CD14-positive monocyte (primary cell): ENCODE data around the gene SLC35E1. TPM values are rescaled to one million over a fixed set of nuclear protein-coding genes. Genes with fewer than 3 reads are reported as not detected.

Experiments
- DNase-seq, 3 donors: peaks; one replicate each; pipeline ENCODE4 v3.0.0-alpha.2; 2011 to 2022
- H2AFZ ChIP-seq: 2 replicates; pipeline ENCODE4 v1.6.0; 2012; ENCODE audit warnings: mild to moderate bottlenecking, low read depth, low read length, inconsistent platforms; ENCODE audit not compliant: insufficient read depth, poor library complexity, severe bottlenecking
- H3K27ac ChIP-seq, 2 donors: 1 replicate in 1 of 2; 2 replicates in 1 of 2; pipeline ENCODE4 v1.5.1; 2012 to 2013; ENCODE audit warnings: low read length in 2 of 2, control low read depth in 1 of 2, inconsistent platforms in 1 of 2, low read depth in 1 of 2, mild to moderate bottlenecking in 1 of 2
- H3K27me3 ChIP-seq, 2 donors: one replicate each; pipeline versions ENCODE4 v1.6.0 to v1.6.1; 2011 to 2013; ENCODE audit warnings: low read length in 2 of 2; ENCODE audit not compliant: control insufficient read depth in 2 of 2, insufficient read depth in 2 of 2
- H3K36me3 ChIP-seq, 2 donors: replicated peaks in 1 of 2; 1 replicate in 1 of 2; 2 replicates in 1 of 2; pipeline versions ENCODE4 v1.5.1 to v1.6.1; 2012 to 2013; ENCODE audit warnings: low read length in 2 of 2, control low read depth in 1 of 2, inconsistent platforms in 1 of 2, mild to moderate bottlenecking in 1 of 2; ENCODE audit not compliant: insufficient read depth in 2 of 2, control insufficient read depth in 1 of 2
- H3K4me1 ChIP-seq, 2 donors: 1 replicate in 1 of 2; 2 replicates in 1 of 2; pipeline versions ENCODE4 v1.5.1 to v1.6.1; 2012 to 2013; ENCODE audit warnings: low read length in 2 of 2, control low read depth in 1 of 2, inconsistent platforms in 1 of 2, mild to moderate bottlenecking in 1 of 2, moderate library complexity in 1 of 2; ENCODE audit not compliant: insufficient read depth in 2 of 2, control insufficient read depth in 1 of 2
- H3K4me2 ChIP-seq: replicated peaks from 2 replicates; pipeline ENCODE3; 2012; ENCODE audit warnings: low read length, moderate library complexity, mild to moderate bottlenecking; ENCODE audit not compliant: poor library complexity, severe bottlenecking; ENCODE audit errors: extremely low read depth
- H3K4me3 ChIP-seq, 3 experiments: fragments of 200-600 bp in 1 of 3; sonication (generic) in 1 of 3; replicated peaks in 1 of 3; 1 replicate in 2 of 3; 2 replicates in 1 of 3; pipeline ENCODE4 v1.5.1; 2011 to 2013; ENCODE audit warnings: low read length in 3 of 3, mild to moderate bottlenecking in 3 of 3, control low read depth in 2 of 3, low read depth in 2 of 3, inconsistent platforms in 1 of 3, moderate library complexity in 1 of 3
- H3K79me2 ChIP-seq: 2 replicates; pipeline ENCODE4 v1.6.0; 2012; ENCODE audit warnings: mild to moderate bottlenecking, control low read depth, inconsistent platforms, low read length, moderate library complexity; ENCODE audit not compliant: insufficient read depth
- H3K9ac ChIP-seq: 2 replicates; pipeline ENCODE4 v1.6.0; 2017; ENCODE audit warnings: low read length, mild to moderate bottlenecking; ENCODE audit not compliant: insufficient read depth, poor library complexity, severe bottlenecking
- H3K9me3 ChIP-seq, 2 donors: replicated peaks in 1 of 2; 1 replicate in 1 of 2; 2 replicates in 1 of 2; pipeline versions ENCODE4 v1.5.1 to v1.6.1; 2012 to 2013; ENCODE audit warnings: low read length in 2 of 2, control low read depth in 1 of 2; ENCODE audit not compliant: control insufficient read depth in 1 of 2, insufficient read depth in 1 of 2
- H4K20me1 ChIP-seq: 2 replicates; pipeline ENCODE4 v1.6.0; 2012; ENCODE audit warnings: mild to moderate bottlenecking, low read length, control low read depth, moderate library complexity; ENCODE audit not compliant: insufficient read depth
- H3K27ac Mint-ChIP-seq, 7 donors: one replicate each; pipeline ENCODE4 v1.8.0; 2020; ENCODE audit warnings: mild to moderate bottlenecking in 7 of 7, mixed read lengths in 7 of 7, moderate library complexity in 6 of 7, inconsistent platforms in 2 of 7
- H3K27me3 Mint-ChIP-seq, 3 donors: one replicate each; pipeline ENCODE4 v1.8.0; 2021 to 2022; ENCODE audit warnings: low read depth in 3 of 3, mild to moderate bottlenecking in 3 of 3, mixed read lengths in 3 of 3, moderate library complexity in 3 of 3, inconsistent platforms in 1 of 3
- H3K36me3 Mint-ChIP-seq, 2 donors: one replicate each; pipeline ENCODE4 v1.8.0; 2020; ENCODE audit warnings: mixed read lengths in 2 of 2, inconsistent platforms in 1 of 2, mild to moderate bottlenecking in 1 of 2
- H3K4me1 Mint-ChIP-seq: one replicate; pipeline ENCODE4 v1.8.0; 2020; ENCODE audit warnings: mild to moderate bottlenecking, mixed read lengths
- H3K4me3 Mint-ChIP-seq, 2 donors: one replicate each; pipeline ENCODE4 v1.8.0; 2020; ENCODE audit warnings: mild to moderate bottlenecking in 2 of 2, mixed read lengths in 2 of 2, moderate library complexity in 1 of 2
- H3K9me3 Mint-ChIP-seq, 7 donors: one replicate each; pipeline ENCODE4 v1.8.0; 2020 to 2022; ENCODE audit warnings: mixed read lengths in 7 of 7, mild to moderate bottlenecking in 6 of 7, moderate library complexity in 6 of 7, inconsistent platforms in 2 of 7
- WGBS: methylation state at CpG from one replicate; pipeline ENCODE4 v1.1.5; 2013; ENCODE audit warnings: missing lambda C conversion rate; ENCODE audit not compliant: insufficient coverage; 5-methylcytosine and 5-hydroxymethylcytosine counted together
- intact Hi-C, 2 donors: fragments of 100-400 bp; cut with micrococcal nuclease; formaldehyde crosslinking; loops; one replicate each; pipeline versions ENCODE4 v1.15.0 to v1.15.1; 2023
- polyA plus RNA-seq, 3 donors: library from polyadenylated mRNA; depleted of rRNA in 1 of 3; unstranded in 2 of 3; stranded (reverse) in 1 of 3; fragments of 300-500 nt in 2 of 3; fragments of >200 nt in 1 of 3; fragmentation: Illumina TruSeq in 2 of 3; gene quantifications; 1 replicate in 2 of 3; 2 replicates in 1 of 3; pipeline ENCODE4 v1.2.3, GENCODE V29; 2012 to 2021
- TF ChIP-seq, protein P1 (sequence below): fragments of 200-600 bp; IDR thresholded peaks from one replicate; pipeline ENCODE4 v1.8.0; 2022; ENCODE audit warnings: antibody characterized with exemption, mild to moderate bottlenecking

The SLC35E1 gene
- polyA plus RNA-seq, 3 donors, result 12.1 to 28.8 (median 13.5) TPM

DNA sequence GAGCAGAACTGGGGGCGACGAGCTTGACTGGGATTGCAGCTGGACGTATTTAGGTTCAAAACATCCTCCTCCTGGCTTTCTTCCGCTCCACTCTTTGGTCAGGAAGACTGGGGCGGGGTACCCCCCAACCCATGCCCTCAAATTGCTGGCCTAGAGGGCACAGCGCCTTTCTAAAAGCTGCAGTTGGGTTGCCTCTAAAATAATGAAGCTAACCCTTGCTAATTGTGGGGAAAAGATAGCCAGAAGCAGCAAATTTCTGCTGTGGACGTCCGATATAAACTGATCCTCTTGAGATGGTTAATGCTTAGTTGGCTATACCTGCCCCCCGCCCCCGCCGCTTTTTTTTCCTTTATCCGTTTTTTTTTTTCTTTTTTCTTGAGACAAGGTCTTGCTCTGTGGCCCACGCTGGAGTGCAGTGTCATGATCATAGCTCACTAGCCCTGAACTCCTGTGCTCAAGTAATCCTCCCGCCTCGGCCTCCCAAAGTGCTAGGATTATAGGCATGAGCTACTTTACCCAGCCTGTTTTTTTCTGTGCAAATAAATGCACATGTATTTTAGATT, 29.2 kb downstream of the SLC35E1 start:
- H3K4me1 ChIP-seq, result peaks cover 23 to 32% of the 10 kb centered on the region in 2 donors
- peaks cover 9 to 18% of the 10 kb centered on the region in 2 donors for H3K36me3 ChIP-seq
- peaks cover 66% of the 10 kb centered on the region for H3K79me2 ChIP-seq
- Mint-ChIP-seq H3K27me3 (no peaks in the 10 kb centered on the region), H3K9me3 (no peaks in the 10 kb centered on the region), H3K4me3 (peak overlapping the region; percentile 87 to 92), H3K36me3 (peaks cover 11 to 26% of the 10 kb centered on the region in 2 donors), H3K4me1 (peaks cover 41% of the 10 kb centered on the region), H3K27ac (peak overlapping the region; percentile 79 to 90 (median 86))
- peak overlapping the region; percentile 63 to 90 for H3K27ac ChIP-seq
- no peaks in the 10 kb centered on the region for H3K27me3 ChIP-seq
- peak overlapping the region; percentile 96 for H2AFZ ChIP-seq
- WGBS, result 0% methylated on average over 1 of the region's 15 CpGs
- peak overlapping the region; percentile 93 for H3K9ac ChIP-seq
- peaks cover 40% of the 10 kb centered on the region for H4K20me1 ChIP-seq
- TF ChIP-seq, protein P1, sequence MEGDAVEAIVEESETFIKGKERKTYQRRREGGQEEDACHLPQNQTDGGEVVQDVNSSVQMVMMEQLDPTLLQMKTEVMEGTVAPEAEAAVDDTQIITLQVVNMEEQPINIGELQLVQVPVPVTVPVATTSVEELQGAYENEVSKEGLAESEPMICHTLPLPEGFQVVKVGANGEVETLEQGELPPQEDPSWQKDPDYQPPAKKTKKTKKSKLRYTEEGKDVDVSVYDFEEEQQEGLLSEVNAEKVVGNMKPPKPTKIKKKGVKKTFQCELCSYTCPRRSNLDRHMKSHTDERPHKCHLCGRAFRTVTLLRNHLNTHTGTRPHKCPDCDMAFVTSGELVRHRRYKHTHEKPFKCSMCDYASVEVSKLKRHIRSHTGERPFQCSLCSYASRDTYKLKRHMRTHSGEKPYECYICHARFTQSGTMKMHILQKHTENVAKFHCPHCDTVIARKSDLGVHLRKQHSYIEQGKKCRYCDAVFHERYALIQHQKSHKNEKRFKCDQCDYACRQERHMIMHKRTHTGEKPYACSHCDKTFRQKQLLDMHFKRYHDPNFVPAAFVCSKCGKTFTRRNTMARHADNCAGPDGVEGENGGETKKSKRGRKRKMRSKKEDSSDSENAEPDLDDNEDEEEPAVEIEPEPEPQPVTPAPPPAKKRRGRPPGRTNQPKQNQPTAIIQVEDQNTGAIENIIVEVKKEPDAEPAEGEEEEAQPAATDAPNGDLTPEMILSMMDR, result no peak
- peak in 1 of 3 donors; percentile 3 for DNase-seq
- peak overlapping the region; percentile 95 for H3K4me2 ChIP-seq
- peak overlapping the region; percentile 73 to 99 (median 86) for H3K4me3 ChIP-seq
- intact Hi-C loops, result loop anchor here (2.0 to 5.0 kb wide), 3 partner anchors 28 to 46 kb away; partner anchors contain the start of genes C19orf44 (in 2 of the 2) and CALR3 (in 2 of the 2)
- no peaks in the 10 kb centered on the region for H3K9me3 ChIP-seq

DNA sequence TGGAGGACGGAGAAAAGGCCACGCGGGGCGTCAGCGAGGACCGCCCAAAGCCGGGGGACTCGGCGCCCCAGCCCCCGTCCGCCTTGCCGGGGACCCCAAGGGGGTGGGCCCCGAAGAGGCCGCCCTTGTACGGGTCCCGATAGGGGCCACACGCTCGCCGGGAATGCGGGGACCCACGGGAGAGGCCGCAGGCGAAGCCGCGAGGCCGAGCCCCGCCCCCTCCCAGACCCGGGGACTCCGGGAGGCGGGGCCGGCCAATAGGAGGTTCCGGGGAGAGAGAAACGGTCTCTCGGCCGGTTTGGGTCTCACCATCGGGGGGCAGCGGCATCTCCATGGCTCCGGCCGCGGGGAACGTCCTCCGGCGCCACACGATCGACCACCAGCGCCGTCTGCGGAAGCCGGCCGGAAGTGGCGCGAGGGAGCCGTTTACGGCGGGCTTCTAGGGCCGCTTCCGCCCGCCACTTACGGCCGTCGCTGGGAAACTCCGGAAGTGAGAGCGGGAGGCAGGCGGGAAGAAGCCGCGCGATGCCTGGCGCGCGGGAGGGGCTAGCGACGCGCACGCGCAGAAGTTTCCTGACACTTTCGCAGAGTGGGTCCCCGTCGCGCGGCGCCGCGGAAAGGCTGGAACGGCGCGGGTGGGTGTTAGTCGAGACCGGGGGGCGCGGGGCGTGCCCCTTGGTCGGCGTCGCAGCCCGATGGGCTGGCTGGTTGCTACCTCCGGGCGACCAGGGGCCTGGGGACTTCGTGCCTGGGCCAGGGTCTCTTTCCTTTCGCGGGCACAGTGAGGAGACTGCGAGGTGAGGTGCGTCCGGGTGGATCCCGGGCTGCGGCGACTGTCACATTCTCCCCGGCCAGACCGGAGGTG, 29.9 kb downstream of the SLC35E1 start, which contains the start of gene CHERP:
TSS of gene CHERP (minus strand) at position 393 of the 865 bp plus-strand sequence. CDS start at position 334, 59 bp downstream.
- under 1% methylated on average over 106 of the region's 108 CpGs for WGBS
- TF ChIP-seq, protein P1, result no peak
- no peaks in the 10 kb centered on the region for H3K27me3 Mint-ChIP-seq
- DNase-seq, result peak; percentile 91 to 95 (median 93)
- peaks cover 18 to 26% of the 10 kb centered on the region in 2 donors for H3K4me1 ChIP-seq
- H3K4me3 Mint-ChIP-seq, result peak within 1 kb of the TSS; percentile 87 to 92
- H3K27ac Mint-ChIP-seq, result peak within 1 kb of the TSS; percentile 79 to 91 (median 88)
- no peaks in the 10 kb centered on the region for H3K9me3 Mint-ChIP-seq
- H3K9ac ChIP-seq, result peak within 1 kb of the TSS; percentile 93
- peak within 1 kb of the TSS; percentile 96 for H2AFZ ChIP-seq
- H3K36me3 Mint-ChIP-seq, result peaks cover 17 to 33% of the 10 kb centered on the region in 2 donors
- H4K20me1 ChIP-seq, result peaks cover 47% of the 10 kb centered on the region
- peak within 1 kb of the TSS; percentile 73 to 99 (median 86) for H3K4me3 ChIP-seq
- intact Hi-C loops, result loop anchor here (2.0 to 5.0 kb wide), 3 partner anchors 29 to 45 kb away; partner anchors contain the start of genes C19orf44 (in 2 of the 2) and CALR3 (in 2 of the 2)
- H3K79me2 ChIP-seq, result peaks cover 73% of the 10 kb centered on the region
- H3K36me3 ChIP-seq, result peaks cover 14 to 25% of the 10 kb centered on the region in 2 donors
- H3K27me3 ChIP-seq, result no peaks in the 10 kb centered on the region
- H3K9me3 ChIP-seq, result no peaks in the 10 kb centered on the region
- peak within 1 kb of the TSS; percentile 63 to 90 for H3K27ac ChIP-seq
- peaks cover 36% of the 10 kb centered on the region for H3K4me1 Mint-ChIP-seq
- peak within 1 kb of the TSS; percentile 95 for H3K4me2 ChIP-seq
